Chondrocyte (in vitro differentiated cells): ENCODE data around the gene LTBP4. TPM values are rescaled to one million over a fixed set of nuclear protein-coding genes. Genes with fewer than 3 reads are reported as not detected.
"Not testable (repeated sequence)": the region's sequence is repeated elsewhere in the genome, so short reads cannot be mapped to it uniquely, and the experiment has no call there.

Source experiments
- DNase-seq: peaks from one replicate; pipeline ENCODE4 v3.0.0; 2021; ENCODE audit warnings: mixed read lengths, low spot score
- H3K27ac Mint-ChIP-seq: one replicate; pipeline ENCODE4 v1.8.0; 2021; ENCODE audit warnings: mild to moderate bottlenecking, moderate library complexity, mixed read lengths; ENCODE audit not compliant: unreplicated experiment
- H3K27me3 Mint-ChIP-seq: 2 replicates; pipeline ENCODE4 v1.8.0; 2021; ENCODE audit warnings: low read depth, mixed read lengths
- H3K36me3 Mint-ChIP-seq: 2 replicates; pipeline ENCODE4 v1.8.0; 2021; ENCODE audit warnings: low read depth, mixed read lengths
- H3K4me1 Mint-ChIP-seq: 2 replicates; pipeline ENCODE4 v1.8.0; 2021; ENCODE audit warnings: low read depth, mild to moderate bottlenecking, mixed read lengths
- H3K4me3 Mint-ChIP-seq: one replicate; pipeline ENCODE4 v1.8.0; 2021; ENCODE audit warnings: mild to moderate bottlenecking, moderate library complexity, mixed read lengths; ENCODE audit not compliant: unreplicated experiment
- H3K9me3 Mint-ChIP-seq: 2 replicates; pipeline ENCODE4 v1.8.0; 2021; ENCODE audit warnings: low read depth, mixed read lengths
- CTCF ChIP-seq: fragments of 200-600 bp; sonication (generic); IDR thresholded peaks from 2 replicates; pipeline ENCODE4 v1.5.0; 2021; ENCODE audit warnings: antibody characterized with exemption, mild to moderate bottlenecking, moderate library complexity
- total RNA-seq: library from RNA; stranded (reverse); gene quantifications from 3 replicates; pipeline ENCODE4 v1.2.1, GENCODE V29; 2021

LTBP4 gene
- total RNA-seq, 1 donor from 2014 or later, result 161 TPM

- H3K27me3 Mint-ChIP-seq, result peaks cover 58% of the 10 kb centered on the region
- no peak for TF ChIP-seq CTCF
- H3K27ac Mint-ChIP-seq, result no peak overlapping the region
- H3K9me3 Mint-ChIP-seq, result no peaks in the 10 kb centered on the region
- H3K36me3 Mint-ChIP-seq, result no peaks in the 10 kb centered on the region
- H3K4me3 Mint-ChIP-seq, result no peak overlapping the region
- no peaks in the 10 kb centered on the region for H3K4me1 Mint-ChIP-seq
- DNase-seq, result no peak
These were observed 44.1 kb upstream of the LTBP4 start for GRCh38 chr19:40556953-40557530.

GRCh38 chr19:40559394-40559793 lies 41.8 kb upstream of the LTBP4 start:
- Mint-ChIP-seq H3K4me1 (no peaks in the 10 kb centered on the region), H3K36me3 (no peaks in the 10 kb centered on the region), H3K9me3 (no peaks in the 10 kb centered on the region), H3K4me3 (no peak overlapping the region), H3K27me3 (peaks cover 47% of the 10 kb centered on the region), H3K27ac (no peak overlapping the region)
- DNase-seq, result no peak
- TF ChIP-seq CTCF, result no peak

- Mint-ChIP-seq H3K36me3 (no peaks in the 10 kb centered on the region), H3K4me3 (no peak overlapping the region), H3K9me3 (no peaks in the 10 kb centered on the region), H3K27me3 (peaks cover 45% of the 10 kb centered on the region), H3K27ac (no peak overlapping the region), H3K4me1 (no peaks in the 10 kb centered on the region)
- no peak for TF ChIP-seq CTCF
- no peak for DNase-seq
These were observed 41.1 kb upstream of the LTBP4 start for GRCh38 chr19:40560092-40560507.

- H3K27ac Mint-ChIP-seq, result no peak overlapping the region
- no peak for DNase-seq
- peaks cover 1% of the 10 kb centered on the region for H3K36me3 Mint-ChIP-seq
- H3K9me3 Mint-ChIP-seq, result no peaks in the 10 kb centered on the region
- TF ChIP-seq CTCF, result no peak
- H3K4me3 Mint-ChIP-seq, result no peak overlapping the region
- H3K4me1 Mint-ChIP-seq, result no peaks in the 10 kb centered on the region
- H3K27me3 Mint-ChIP-seq, result peaks cover 45% of the 10 kb centered on the region
These were observed 39.2 kb upstream of the LTBP4 start for GRCh38 chr19:40561947-40562346.

GRCh38 chr19:40564535-40564934 lies 36.6 kb upstream of the LTBP4 start:
- H3K4me3 Mint-ChIP-seq, H3K36me3 Mint-ChIP-seq, H3K9me3 Mint-ChIP-seq, H3K4me1 Mint-ChIP-seq, DNase-seq, H3K27ac Mint-ChIP-seq: not testable (repeated sequence)
- H3K27me3 Mint-ChIP-seq, result peaks cover 42% of the 10 kb centered on the region

- no peak overlapping the region for H3K4me3 Mint-ChIP-seq
- H3K36me3 Mint-ChIP-seq, result peaks cover 1% of the 10 kb centered on the region
- peaks cover 10% of the 10 kb centered on the region for H3K4me1 Mint-ChIP-seq
- no peak overlapping the region for H3K27ac Mint-ChIP-seq
- peaks cover 37% of the 10 kb centered on the region for H3K27me3 Mint-ChIP-seq
- no peak for DNase-seq
- no peaks in the 10 kb centered on the region for H3K9me3 Mint-ChIP-seq
- TF ChIP-seq CTCF, result no peak
These were observed 35.8 kb upstream of the LTBP4 start for GRCh38 chr19:40565355-40565754.
